ENCODE results near the gene PBX1. TPM values are rescaled to one million over a fixed set of nuclear protein-coding genes. Genes with fewer than 3 reads are reported as not detected.

The PBX1 gene
- total RNA-seq, 2 donors from 2014 or later: 33.3 to 37.4 TPM

DNA sequence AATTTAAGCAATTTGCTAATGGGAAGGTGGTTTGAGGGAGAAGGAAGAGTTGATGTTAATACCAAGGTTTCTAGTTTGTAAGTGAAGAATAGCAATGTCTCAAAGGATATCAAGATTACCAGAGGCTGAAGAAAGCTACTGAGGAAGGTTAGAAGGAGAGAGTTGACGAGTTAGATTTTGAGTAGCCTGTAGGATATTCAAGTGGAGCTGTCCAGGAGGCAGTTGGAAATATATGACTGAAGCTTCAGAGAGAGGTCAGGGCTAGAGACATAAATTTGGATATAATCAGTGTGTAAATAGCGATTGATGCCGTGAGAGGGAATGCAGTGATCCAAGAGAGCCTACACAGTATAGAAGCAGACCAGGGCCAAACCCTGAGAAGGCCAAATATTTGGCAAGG, 48.4 kb downstream of the PBX1 start:
- Histone ChIP-seq H3K4me1 (peaks cover 0 to 67% of the 10 kb centered on the region in 2 donors), H3K4me3 (no peak overlapping the region), H3K36me3 (peaks cover 3% of the 10 kb centered on the region), H3K27me3 (no peaks in the 10 kb centered on the region), H3K9me3 (no peaks in the 10 kb centered on the region), H3K27ac (no peak overlapping the region)
- TF ChIP-seq, protein P1, sequence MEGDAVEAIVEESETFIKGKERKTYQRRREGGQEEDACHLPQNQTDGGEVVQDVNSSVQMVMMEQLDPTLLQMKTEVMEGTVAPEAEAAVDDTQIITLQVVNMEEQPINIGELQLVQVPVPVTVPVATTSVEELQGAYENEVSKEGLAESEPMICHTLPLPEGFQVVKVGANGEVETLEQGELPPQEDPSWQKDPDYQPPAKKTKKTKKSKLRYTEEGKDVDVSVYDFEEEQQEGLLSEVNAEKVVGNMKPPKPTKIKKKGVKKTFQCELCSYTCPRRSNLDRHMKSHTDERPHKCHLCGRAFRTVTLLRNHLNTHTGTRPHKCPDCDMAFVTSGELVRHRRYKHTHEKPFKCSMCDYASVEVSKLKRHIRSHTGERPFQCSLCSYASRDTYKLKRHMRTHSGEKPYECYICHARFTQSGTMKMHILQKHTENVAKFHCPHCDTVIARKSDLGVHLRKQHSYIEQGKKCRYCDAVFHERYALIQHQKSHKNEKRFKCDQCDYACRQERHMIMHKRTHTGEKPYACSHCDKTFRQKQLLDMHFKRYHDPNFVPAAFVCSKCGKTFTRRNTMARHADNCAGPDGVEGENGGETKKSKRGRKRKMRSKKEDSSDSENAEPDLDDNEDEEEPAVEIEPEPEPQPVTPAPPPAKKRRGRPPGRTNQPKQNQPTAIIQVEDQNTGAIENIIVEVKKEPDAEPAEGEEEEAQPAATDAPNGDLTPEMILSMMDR (IDR thresholded peaks at IDR 0.05): no peak
- no peak for DNase-seq (ENCODE audit: low spot score)

GRCh38 chr1:164608651-164609057, 49.7 kb downstream of the PBX1 start:
- Histone ChIP-seq H3K27ac (peak overlapping the region in 1 of 2 donors; percentile 79), H3K27me3 (no peaks in the 10 kb centered on the region), H3K4me3 (no peak overlapping the region), H3K36me3 (peaks cover 3% of the 10 kb centered on the region), H3K4me1 (peaks cover 0 to 68% of the 10 kb centered on the region in 2 donors), H3K9me3 (no peaks in the 10 kb centered on the region)
- TF ChIP-seq, protein P1 (IDR thresholded peaks at IDR 0.05): no peak
- DNase-seq (ENCODE audit: low spot score): no peak

- TF ChIP-seq, protein P1 (IDR thresholded peaks at IDR 0.05): no peak
- H3K4me1 ChIP-seq: peaks cover 0 to 73% of the 10 kb centered on the region in 2 donors
- peak overlapping the region; percentile 52 to 79 for H3K27ac ChIP-seq
- no peaks in the 10 kb centered on the region for H3K27me3 ChIP-seq
- H3K36me3 ChIP-seq: peaks cover 2% of the 10 kb centered on the region
- H3K9me3 ChIP-seq: no peaks in the 10 kb centered on the region
- DNase-seq (ENCODE audit: low spot score): no peak
- H3K4me3 ChIP-seq: no peak overlapping the region
Observed at GRCh38 chr1:164609089-164609488, 50.1 kb downstream of the PBX1 start.

DNA sequence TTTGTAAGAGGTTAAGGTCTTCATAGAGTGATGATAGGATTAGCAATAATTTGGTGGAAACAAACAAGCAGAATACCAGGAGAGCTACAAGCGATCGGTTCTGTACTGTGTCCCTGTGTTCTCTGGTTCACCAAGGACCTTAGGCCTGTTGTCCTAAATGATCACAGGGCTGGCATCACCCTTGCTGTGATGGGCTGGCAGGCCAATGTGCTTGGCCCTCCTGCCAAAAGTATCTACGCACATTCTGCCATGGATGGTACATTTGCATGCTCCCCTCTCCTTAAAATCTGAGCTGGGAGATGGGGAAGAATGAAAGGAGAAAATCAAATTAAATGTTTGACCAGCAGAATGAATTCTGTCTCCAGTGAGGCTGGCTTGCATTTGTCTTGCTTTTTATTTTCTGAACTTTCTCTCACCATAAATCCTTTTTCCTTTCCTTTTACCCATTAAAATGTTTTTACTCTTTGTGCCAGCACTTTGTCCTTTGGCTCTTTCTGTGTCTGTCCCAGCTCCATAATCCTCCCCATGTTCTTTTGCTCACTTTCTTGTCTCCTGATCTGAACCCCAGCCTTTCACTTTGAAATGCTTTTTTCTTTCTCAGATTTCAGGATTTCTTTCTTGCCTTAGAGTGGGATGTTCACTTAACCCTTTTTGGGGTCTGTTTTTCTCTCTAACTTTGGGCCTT, 51.7 kb downstream of the PBX1 start:
- Histone ChIP-seq H3K36me3 (no peaks in the 10 kb centered on the region), H3K4me3 (no peak overlapping the region), H3K27me3 (no peaks in the 10 kb centered on the region), H3K9me3 (no peaks in the 10 kb centered on the region), H3K27ac (peak overlapping the region; percentile 74 to 79), H3K4me1 (peaks cover 0 to 82% of the 10 kb centered on the region in 2 donors)
- no peak for DNase-seq (ENCODE audit: low spot score)
- TF ChIP-seq, protein P1 (IDR thresholded peaks at IDR 0.05): no peak

DNA sequence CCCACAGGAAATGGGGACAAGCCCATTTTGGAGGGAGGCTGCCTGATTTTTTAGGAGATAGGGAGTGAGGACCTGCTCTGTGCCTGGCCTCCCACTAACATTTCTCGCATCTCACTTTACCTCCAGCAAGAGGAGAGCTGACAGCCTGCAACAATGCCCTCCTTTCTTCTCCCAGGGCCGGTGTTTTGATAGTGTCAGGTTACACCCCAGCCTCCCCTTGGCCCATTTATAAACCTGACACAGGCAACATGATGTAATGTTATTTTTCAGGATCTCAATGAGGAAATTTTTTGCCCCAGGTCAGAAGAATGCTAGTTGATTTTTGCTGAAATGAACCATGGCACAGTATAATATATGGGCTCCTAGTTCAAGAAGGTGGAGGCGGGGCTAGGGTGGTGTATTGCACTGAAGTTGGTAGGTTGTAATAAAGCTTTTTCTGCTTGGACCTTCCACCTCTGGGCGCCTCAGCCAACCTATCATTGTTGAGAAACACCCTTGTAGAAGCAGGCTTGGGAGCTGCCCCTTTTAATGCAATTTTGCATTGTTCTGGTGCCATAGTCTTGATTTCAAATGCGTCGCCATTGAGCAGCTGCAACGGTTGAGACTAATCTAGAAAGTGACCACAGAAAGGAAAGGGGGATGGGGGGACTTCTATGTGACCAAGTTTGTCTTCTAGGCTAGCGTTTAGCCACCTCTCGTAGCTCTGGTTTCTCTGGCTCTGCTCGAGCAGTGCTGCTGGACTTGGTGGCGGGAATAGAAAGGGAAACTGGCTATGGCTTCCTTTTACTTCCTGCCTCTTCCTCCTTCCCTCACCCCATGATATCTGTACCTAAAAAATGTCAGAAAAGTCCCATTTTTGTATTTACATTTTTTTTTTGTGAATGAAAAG, 53.0 kb downstream of the PBX1 start:
- TF ChIP-seq, protein P1 (IDR thresholded peaks at IDR 0.05): no peak
- H3K27me3 ChIP-seq: no peaks in the 10 kb centered on the region
- DNase-seq (ENCODE audit: low spot score): no peak
- H3K36me3 ChIP-seq: no peaks in the 10 kb centered on the region
- H3K4me3 ChIP-seq: no peak overlapping the region
- no peaks in the 10 kb centered on the region for H3K9me3 ChIP-seq
- peaks cover 0 to 84% of the 10 kb centered on the region in 2 donors for H3K4me1 ChIP-seq
- peak overlapping the region; percentile 74 to 79 for H3K27ac ChIP-seq
